GM12878 (cell line): ENCODE results near the gene NAP1L5. TPM values are rescaled to one million over a fixed set of nuclear protein-coding genes. Genes with fewer than 3 reads are reported as not detected.

ENCODE experiments used
- ATAC-seq: fragments of 200-7000 bp; cut with Tn5 transposase; 3 replicates; pipeline ENCODE4 v1.9.1; 2020; ENCODE audit warnings: mild to moderate bottlenecking, moderate library complexity
- BruUV-seq: library from RNA; stranded (reverse); fragments of 400-500 nt; replicated peaks from 2 replicates; lab custom pipeline; 2021; lab: Mats Ljungman, UMichigan
- CTCF ChIA-PET: fragments of 300-600 bp; sonication (Branson Sonifier 250); formaldehyde crosslinking; extraction: SDS; loops from one replicate; lab custom pipeline; 2021; ENCODE audit warnings: inconsistent platforms; lab: Yijun Ruan, JAX
- POLR2A ChIA-PET: fragments of 350-600 bp; formaldehyde crosslinking; extraction: SDS; loops from one replicate; lab custom pipeline; 2021; ENCODE audit warnings: inconsistent platforms; lab: Charles Lee
- RAD21 ChIA-PET: fragments of 300-600 bp; sonication (Branson Sonifier 250); formaldehyde crosslinking; loops from one replicate; lab custom pipeline; 2023; ENCODE audit warnings: antibody characterized with exemption; ENCODE audit not compliant: unreplicated experiment; lab: Charles Lee
- SMC1A ChIA-PET: fragments of 300-600 bp; sonication (Branson Sonifier 250); formaldehyde crosslinking; loops from one replicate; lab custom pipeline; 2023; ENCODE audit not compliant: unreplicated experiment, uncharacterized antibody; lab: Charles Lee
- DNase-seq: peaks from one replicate; pipeline ENCODE4 v3.0.0-alpha.2; 2011; ENCODE audit warnings: low read depth, low spot score
- FAIRE-seq: peaks from 3 replicates; lab custom pipeline; 2011; peaks lifted over from hg19 to GRCh38; lab: Jason Lieb, UNC
- H2AFZ ChIP-seq: 2 replicates; pipeline ENCODE4 v1.6.0; 2011; ENCODE audit warnings: low read depth, low read length, control low read depth; ENCODE audit not compliant: control insufficient read depth
- H3K27ac ChIP-seq: 2 replicates; pipeline ENCODE4 v1.5.1; 2011; ENCODE audit warnings: control low read depth; ENCODE audit not compliant: control insufficient read depth, insufficient read depth
- H3K27me3 ChIP-seq, 2 experiments: replicated peaks in 1 of 2; 2 replicates each; pipeline versions ENCODE4 v1.6.0 to v1.6.1; 2011; ENCODE audit warnings: low read length in 1 of 2; ENCODE audit not compliant: control insufficient read depth in 2 of 2, insufficient read depth in 2 of 2
- H3K36me3 ChIP-seq, 2 experiments: 2 replicates each; pipeline ENCODE4 v1.5.1; 2011; ENCODE audit warnings: low read length in 1 of 2; ENCODE audit not compliant: control insufficient read depth in 2 of 2, insufficient read depth in 2 of 2
- H3K4me1 ChIP-seq: 2 replicates; pipeline ENCODE4 v1.6.1; 2011; ENCODE audit warnings: mild to moderate bottlenecking, low read length, moderate library complexity, mixed read lengths; ENCODE audit not compliant: control insufficient read depth, insufficient read depth
- H3K4me2 ChIP-seq: 2 replicates; pipeline ENCODE4 v1.6.0; 2011; ENCODE audit warnings: control low read depth; ENCODE audit not compliant: control insufficient read depth, insufficient read depth
- H3K4me3 ChIP-seq: fragments of 200-600 bp; sonication (generic); 2 replicates; pipeline ENCODE4 v1.5.1; 2016
- H3K79me2 ChIP-seq: 2 replicates; pipeline ENCODE4 v1.6.0; 2011; ENCODE audit warnings: low read length; ENCODE audit not compliant: control insufficient read depth, insufficient read depth
- H3K9ac ChIP-seq: 2 replicates; pipeline ENCODE4 v1.8.0; 2011; ENCODE audit warnings: low read length, control low read depth, mixed read lengths; ENCODE audit not compliant: control insufficient read depth, insufficient read depth
- H3K9me3 ChIP-seq: replicated peaks from 3 replicates; pipeline ENCODE4 v1.5.1; 2011; ENCODE audit warnings: mild to moderate bottlenecking, low read length; ENCODE audit not compliant: control insufficient read depth, insufficient read depth
- H4K20me1 ChIP-seq: 2 replicates; pipeline ENCODE4 v1.6.0; 2011; ENCODE audit not compliant: control insufficient read depth, insufficient read depth
- BCL3 ChIP-seq: IDR thresholded peaks from 2 replicates; pipeline ENCODE4 v1.6.1; 2011; ENCODE audit warnings: borderline replicate concordance, low read depth, mild to moderate bottlenecking, moderate library complexity, low read length; ENCODE audit not compliant: insufficient read depth, poor library complexity, severe bottlenecking
- CEBPB ChIP-seq, 2 experiments: fragments of 150-350 bp in 1 of 2; IDR thresholded peaks; 2 replicates each; pipeline ENCODE4 v1.6.1; 2012 to 2014; ENCODE audit warnings: low read depth in 2 of 2, low read length in 2 of 2, borderline replicate concordance in 1 of 2, inconsistent platforms in 1 of 2
- FOXM1 ChIP-seq: IDR thresholded peaks from 2 replicates; pipeline ENCODE4 v1.6.1; 2012; ENCODE audit warnings: low read depth, mild to moderate bottlenecking, inconsistent platforms, low read length, moderate library complexity
- PKNOX1 ChIP-seq: fragments of 450-650 bp; IDR thresholded peaks from 2 replicates; pipeline ENCODE4 v1.6.1; 2016; ENCODE audit warnings: mild to moderate bottlenecking
- YBX1 ChIP-seq: fragments of 450-650 bp; IDR thresholded peaks from 2 replicates; pipeline ENCODE4 v1.6.1; 2016; ENCODE audit warnings: antibody characterized with exemption
- WGBS: methylation state at CpG from one replicate; pipeline ENCODE4 v1.1.6; 2016; ENCODE audit warnings: low lambda C conversion rate; ENCODE audit not compliant: insufficient replicate concordance, insufficient coverage; ENCODE audit errors: missing lambda C conversion rate; 5-methylcytosine and 5-hydroxymethylcytosine counted together
- in situ Hi-C: fragments of 300-500 bp; cut with MboI; formaldehyde crosslinking; loops from 9 replicates; pipeline ENCODE4 v1.14.3; 2018; ENCODE audit warnings: mixed read lengths
- intact Hi-C: fragments of 100-400 bp; cut with micrococcal nuclease; formaldehyde crosslinking; loops from one replicate; pipeline ENCODE4 v1.14.2; 2022; ENCODE audit not compliant: unreplicated experiment
- polyA plus RNA-seq, 11 experiments: library from polyadenylated mRNA; depleted of rRNA in 4 of 11; unstranded in 6 of 11; stranded (reverse) in 5 of 11; fragments of >200 nt; fragmentation: Nextera tagmentation in 4 of 11; fragmentation: Illumina TruSeq in 1 of 11; extraction: Ambion mirVana in 4 of 11; extraction: Trizol in 1 of 11; gene quantifications; 1 replicate in 1 of 11; 2 replicates in 10 of 11; pipeline versions ENCODE4 v1.2.1 to v1.2.3, GENCODE V29; 2011 to 2016; ENCODE audit warnings: inconsistent platforms in 2 of 11, missing spikeins in 2 of 11, low read depth in 1 of 11
- total RNA-seq, 4 experiments: library from RNA; depleted of rRNA in 3 of 4; stranded (reverse); fragments of >200 nt in 3 of 4; fragmentation: Illumina TruSeq in 1 of 4; extraction: Trizol in 1 of 4; gene quantifications; 2 replicates each; pipeline versions ENCODE4 v1.2.1 to v1.2.3, GENCODE V29; 2013 to 2021

NAP1L5 gene
- total and polyA plus RNA-seq, 10 of the 15 experiments (the other 5 are each of a cell fraction or from before 2014, with no cell fraction given) = 2.1 to 5.3 (median 3.7) TPM

- CTCF ChIA-PET = interaction anchor here (1.2 kb wide), 1 partner anchor 11 kb away, joined by 3 read pairs; no protein-coding TSS in a partner anchor
- in situ Hi-C loops = no loop called here
Measured at GRCh38 chr4:88724406-88724805, 26.8 kb upstream of the NAP1L5 start.

More at GRCh38 chr4:88724406-88724805, 26.8 kb upstream of the NAP1L5 start:
- SMC1A ChIA-PET = interaction anchor here (0.6 to 1.9 kb wide), 5 partner anchors 11 to 299 kb away, joined by 3 to 6 read pairs (median 4); no protein-coding TSS in a partner anchor
- Histone ChIP-seq H3K4me3 (no peak overlapping the region), H3K27ac (no peak overlapping the region), H2AFZ (no peak overlapping the region), H3K79me2 (no peaks in the 10 kb centered on the region), H4K20me1 (no peaks in the 10 kb centered on the region), H3K36me3 (no peaks in the 10 kb centered on the region), H3K4me2 (no peak overlapping the region), H3K9ac (no peak overlapping the region), H3K27me3 (no peaks in the 10 kb centered on the region), H3K4me1 (no peaks in the 10 kb centered on the region), H3K9me3 (no peaks in the 10 kb centered on the region)
- ATAC-seq = no peak
- TF ChIP-seq BCL3 (no peak), CEBPB (IDR thresholded peaks at IDR 0.05; ENCODE audit: borderline replicate concordance in 1 of 2, low read depth in 2 of 2, low read length in 2 of 2) (no peak), PKNOX1 (no peak), YBX1 (no peak), FOXM1 (no peak)
- no TSS peak for BruUV-seq
- RAD21 ChIA-PET = no interaction called here
- DNase-seq = no peak
- intact Hi-C loops = no loop called here
- POLR2A ChIA-PET = no interaction called here
- FAIRE-seq = no peak
- 58% methylated on average over 2 of the region's 2 CpGs for WGBS
